Epithelial cell of alveolus of lung (primary cell): Measurements from ENCODE around the gene CEP250. TPM values are rescaled to one million over a fixed set of nuclear protein-coding genes. Genes with fewer than 3 reads are reported as not detected.

Source experiments
- total RNA-seq: library from RNA; depleted of rRNA; stranded (reverse); fragments of >200 nt; gene quantifications from 2 replicates; pipeline ENCODE4 v1.2.1, GENCODE V29; 2015

The CEP250 gene
- total RNA-seq, result 16.5 and 20.8 TPM in 2 replicates

DNA sequence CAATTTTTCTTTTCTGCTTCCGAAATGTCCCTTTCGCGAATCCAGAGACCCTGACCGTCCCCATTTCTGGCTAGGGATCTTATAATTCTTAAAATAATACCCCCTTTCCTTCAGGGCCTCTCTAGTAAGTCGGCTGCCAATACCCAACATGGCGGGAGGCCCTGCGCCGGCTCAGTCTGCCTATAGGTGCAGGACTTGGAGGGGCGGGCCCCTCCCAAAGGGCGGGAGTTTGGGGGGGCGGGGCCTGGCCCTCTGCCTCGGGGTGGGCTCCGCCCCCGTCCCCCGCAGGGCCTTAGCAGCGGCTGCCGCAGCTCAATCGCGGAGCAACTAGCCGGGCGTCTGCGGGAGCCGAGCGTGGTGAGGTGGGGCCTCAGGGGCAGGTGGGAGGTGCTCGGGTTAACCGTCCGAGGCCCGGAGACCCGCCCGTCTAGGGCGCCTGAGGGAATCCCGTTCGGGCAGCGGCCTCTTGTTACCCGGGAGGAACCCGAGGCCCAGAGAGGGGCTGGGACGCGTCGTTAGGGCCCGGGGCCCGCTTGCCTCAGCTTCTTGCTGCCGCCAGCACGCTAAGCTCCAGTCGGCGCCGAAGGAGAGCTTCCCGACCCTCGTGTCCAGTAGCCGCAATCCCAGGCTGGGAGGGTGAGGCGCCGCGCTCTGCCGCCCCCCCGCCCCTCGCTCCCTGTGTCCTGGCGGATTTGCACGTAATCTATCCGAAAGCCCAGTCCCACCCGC, at the start of gene CEP250:
CEP250 (plus strand) TSS at position 718 of the 729 bp plus-strand sequence. CDS start 6,770 bp downstream, outside the sequence.

GRCh38 chr20:35529552-35529951, 74.2 kb downstream of the CEP250 start, which contains the start of gene C20orf173:
C20orf173 (minus strand) TSS chr20:35529652; CDS start chr20:35529373, 279 bp downstream.

DNA sequence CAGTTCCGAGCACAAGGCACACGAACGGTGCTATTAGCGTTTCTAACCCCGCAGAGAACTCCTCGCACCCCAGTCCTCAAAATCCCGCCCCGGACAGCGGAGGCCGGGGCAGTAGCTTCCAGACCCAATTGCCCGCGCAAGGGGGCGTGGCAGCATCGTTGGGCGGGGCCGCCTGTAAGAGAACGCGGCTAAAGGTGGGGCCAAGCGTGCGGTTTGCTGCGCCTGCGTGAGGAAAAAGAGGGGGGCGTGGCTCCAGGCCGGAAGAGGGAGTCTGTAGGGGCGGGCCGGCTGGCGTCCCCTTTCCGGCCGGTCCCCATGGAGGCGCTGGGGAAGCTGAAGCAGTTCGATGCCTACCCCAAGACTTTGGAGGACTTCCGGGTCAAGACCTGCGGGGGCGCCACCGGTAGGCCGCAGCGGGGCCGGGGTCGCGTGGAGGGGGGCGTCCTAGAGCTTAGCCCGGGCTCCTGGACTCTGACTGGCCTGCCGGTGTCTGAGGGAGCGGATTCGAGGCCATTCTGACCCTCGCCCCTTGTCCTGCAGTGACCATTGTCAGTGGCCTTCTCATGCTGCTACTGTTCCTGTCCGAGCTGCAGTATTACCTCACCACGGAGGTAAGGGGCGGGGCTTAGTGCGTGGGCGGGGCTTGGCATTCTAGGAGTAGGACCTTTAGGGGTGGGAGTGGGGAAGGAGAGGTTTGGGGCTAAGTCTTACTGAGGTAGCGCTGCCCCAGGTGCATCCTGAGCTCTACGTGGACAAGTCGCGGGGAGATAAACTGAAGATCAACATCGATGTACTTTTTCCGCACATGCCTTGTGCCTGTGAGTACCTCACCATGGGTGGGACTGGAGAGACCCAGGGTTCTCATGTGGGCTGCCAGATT, 86.6 kb downstream of the CEP250 start, which contains the start of gene ERGIC3:
ERGIC3 (plus strand) TSS at position 296 of the 880 bp plus-strand sequence; CDS start at position 316, 20 bp downstream.

Other genes with a start within 250 kb of the CEP250 start
- 1.8 TPM in 1 of 2 replicates, not detected in the other for gene MMP24, start 228.9 kb upstream of the CEP250 start, total RNA-seq
- gene MMP24OS, start 177.5 kb upstream of the CEP250 start, total RNA-seq, result 31.9 and 36.7 TPM in 2 replicates
- gene EIF6, start 170.8 kb upstream of the CEP250 start, total RNA-seq, result 75.5 and 190 TPM in 2 replicates
- not detected in 2 replicates for gene FAM83C, start 163.2 kb upstream of the CEP250 start, total RNA-seq
- 24.0 and 45.8 TPM in 2 replicates for gene UQCC1, start 43.6 kb upstream of the CEP250 start, total RNA-seq
- gene GDF5, start 17.4 kb upstream of the CEP250 start, total RNA-seq, result 1.7 and 4.3 TPM in 2 replicates
- gene C20orf173, start 74.1 kb downstream of the CEP250 start, total RNA-seq, result not detected in 2 replicates
- gene ERGIC3, start 86.5 kb downstream of the CEP250 start, total RNA-seq, result 271 and 311 TPM in 2 replicates
- gene SPAG4, start 160.2 kb downstream of the CEP250 start, total RNA-seq, result 23.7 and 31.5 TPM in 2 replicates
- 138 and 198 TPM in 2 replicates for gene CPNE1, start 209.3 kb downstream of the CEP250 start, total RNA-seq
- 31.9 and 41.3 TPM in 2 replicates for gene RBM12, start 209.3 kb downstream of the CEP250 start, total RNA-seq
- gene NFS1, start 243.8 kb downstream of the CEP250 start, total RNA-seq, result 26.5 and 28.0 TPM in 2 replicates
- 335 and 561 TPM in 2 replicates for gene ROMO1, start 243.8 kb downstream of the CEP250 start, total RNA-seq